Nephron (organoid): ENCODE measurements around the gene PCDH15.

Source experiments
- H3K27ac Mint-ChIP-seq, 3 experiments: 2 replicates each; pipeline ENCODE4 v1.8.0; 2020; ENCODE audit warnings: mixed read lengths in 3 of 3, mild to moderate bottlenecking in 2 of 3, moderate library complexity in 1 of 3
- H3K27me3 Mint-ChIP-seq: 2 replicates; pipeline ENCODE4 v1.8.0; 2021; ENCODE audit warnings: low read depth, mild to moderate bottlenecking, moderate library complexity, mixed read lengths
- H3K36me3 Mint-ChIP-seq: 2 replicates; pipeline ENCODE4 v1.8.0; 2020; ENCODE audit warnings: low read depth, mixed read lengths
- H3K4me1 Mint-ChIP-seq: 2 replicates; pipeline ENCODE4 v1.8.0; 2020; ENCODE audit warnings: mixed read lengths
- H3K4me3 Mint-ChIP-seq, 3 experiments: 2 replicates each; pipeline ENCODE4 v1.8.0; 2020; ENCODE audit warnings: mild to moderate bottlenecking in 3 of 3, mixed read lengths in 3 of 3, moderate library complexity in 2 of 3
- H3K9me3 Mint-ChIP-seq: 2 replicates; pipeline ENCODE4 v1.8.0; 2020; ENCODE audit warnings: mixed read lengths
- CTCF ChIP-seq, 3 experiments: fragments of 200-600 bp; sonication (generic); IDR thresholded peaks; one replicate each; pipeline ENCODE4 v1.5.0; 2021; ENCODE audit warnings: antibody characterized with exemption in 3 of 3; ENCODE audit not compliant: unreplicated experiment in 3 of 3

The PCDH15 gene

GRCh38 chr10:54259104-54259503 is 541.9 kb downstream of the PCDH15 start:
- TF ChIP-seq CTCF (IDR thresholded peaks at IDR 0.05; ENCODE audit: unreplicated experiment in 3 of 3) = no peak
- Mint-ChIP-seq H3K4me3 (no peak overlapping the region), H3K36me3 (no peaks in the 10 kb centered on the region), H3K27me3 (no peaks in the 10 kb centered on the region), H3K27ac (no peak overlapping the region), H3K9me3 (peaks cover 6% of the 10 kb centered on the region), H3K4me1 (no peaks in the 10 kb centered on the region)

GRCh38 chr10:54234832-54235231 is 566.2 kb downstream of the PCDH15 start:
- Mint-ChIP-seq H3K27me3 (no peaks in the 10 kb centered on the region), H3K4me3 (no peak overlapping the region), H3K9me3 (peaks cover 17% of the 10 kb centered on the region), H3K4me1 (no peaks in the 10 kb centered on the region), H3K27ac (no peak overlapping the region), H3K36me3 (peaks cover 17% of the 10 kb centered on the region)
- TF ChIP-seq CTCF (IDR thresholded peaks at IDR 0.05; ENCODE audit: unreplicated experiment in 3 of 3) = no peak

GRCh38 chr10:54203401-54203800 is 597.6 kb downstream of the PCDH15 start:
- H3K27ac Mint-ChIP-seq = no peak overlapping the region
- no peaks in the 10 kb centered on the region for H3K27me3 Mint-ChIP-seq
- no peak overlapping the region for H3K4me3 Mint-ChIP-seq

GRCh38 chr10:54198051-54198450 is 603.0 kb downstream of the PCDH15 start:
- Mint-ChIP-seq H3K4me1 (no peaks in the 10 kb centered on the region), H3K9me3 (no peaks in the 10 kb centered on the region), H3K4me3 (no peak overlapping the region), H3K27me3 (no peaks in the 10 kb centered on the region), H3K27ac (no peak overlapping the region), H3K36me3 (no peaks in the 10 kb centered on the region)
- no peak for TF ChIP-seq CTCF (IDR thresholded peaks at IDR 0.05; ENCODE audit: unreplicated experiment in 3 of 3)

More at GRCh38 chr10:54203401-54203800, 597.6 kb downstream of the PCDH15 start:
- Mint-ChIP-seq H3K9me3 (no peaks in the 10 kb centered on the region), H3K4me1 (no peaks in the 10 kb centered on the region), H3K36me3 (no peaks in the 10 kb centered on the region)
- no peak for TF ChIP-seq CTCF (IDR thresholded peaks at IDR 0.05; ENCODE audit: unreplicated experiment in 3 of 3)

GRCh38 chr10:54194806-54195205 is 606.2 kb downstream of the PCDH15 start:
- no peaks in the 10 kb centered on the region for H3K9me3 Mint-ChIP-seq
- no peak overlapping the region for H3K27ac Mint-ChIP-seq
- no peak for TF ChIP-seq CTCF (IDR thresholded peaks at IDR 0.05; ENCODE audit: unreplicated experiment in 3 of 3)
- H3K36me3 Mint-ChIP-seq = no peaks in the 10 kb centered on the region
- no peaks in the 10 kb centered on the region for H3K27me3 Mint-ChIP-seq
- no peaks in the 10 kb centered on the region for H3K4me1 Mint-ChIP-seq
- no peak overlapping the region for H3K4me3 Mint-ChIP-seq

GRCh38 chr10:54159924-54160323 is 641.1 kb downstream of the PCDH15 start:
- H3K4me3 Mint-ChIP-seq = no peak overlapping the region
- H3K27me3 Mint-ChIP-seq = no peaks in the 10 kb centered on the region
- no peaks in the 10 kb centered on the region for H3K4me1 Mint-ChIP-seq
- no peaks in the 10 kb centered on the region for H3K36me3 Mint-ChIP-seq
- TF ChIP-seq CTCF (IDR thresholded peaks at IDR 0.05; ENCODE audit: unreplicated experiment in 3 of 3) = no peak
- H3K9me3 Mint-ChIP-seq = no peaks in the 10 kb centered on the region
- no peak overlapping the region for H3K27ac Mint-ChIP-seq
